Smooth muscle cell (in vitro differentiated cells): ENCODE results near the gene TICRR. TPM values are rescaled to one million over a fixed set of nuclear protein-coding genes. Genes with fewer than 3 reads are reported as not detected.

ENCODE experiments used
- DNase-seq: peaks from one replicate; lab custom pipeline; 2025; ENCODE audit not compliant: unreplicated experiment; lab: John Stamatoyannopoulos, UW
- H2AFZ ChIP-seq: fragments of 200-600 bp; sonication (generic); 2 replicates; pipeline ENCODE4 v1.6.0; 2016; ENCODE audit warnings: antibody characterized with exemption, low read depth, mild to moderate bottlenecking
- H3F3A ChIP-seq: fragments of 200-600 bp; sonication (generic); 2 replicates; pipeline ENCODE4 v1.6.0; 2017; ENCODE audit warnings: antibody characterized with exemption, low read depth
- H3K27ac ChIP-seq: fragments of 200-600 bp; sonication (generic); 2 replicates; pipeline ENCODE4 v1.5.1; 2016; ENCODE audit warnings: low read depth, mild to moderate bottlenecking
- H3K27me3 ChIP-seq: fragments of 200-600 bp; sonication (generic); 2 replicates; pipeline ENCODE4 v1.6.1; 2016; ENCODE audit warnings: low read depth, mild to moderate bottlenecking
- H3K36me3 ChIP-seq: fragments of 200-600 bp; sonication (generic); 2 replicates; pipeline ENCODE4 v1.5.1; 2016; ENCODE audit warnings: low read depth
- H3K4me1 ChIP-seq: fragments of 200-600 bp; sonication (generic); 2 replicates; pipeline ENCODE4 v1.5.1; 2016; ENCODE audit warnings: low read depth
- H3K4me2 ChIP-seq: fragments of 200-600 bp; sonication (generic); 2 replicates; pipeline ENCODE4 v1.6.0; 2016; ENCODE audit warnings: mild to moderate bottlenecking
- H3K4me3 ChIP-seq: fragments of 200-600 bp; sonication (generic); 2 replicates; pipeline ENCODE4 v1.5.1; 2016; ENCODE audit warnings: mild to moderate bottlenecking
- H3K79me2 ChIP-seq: fragments of 200-600 bp; sonication (generic); 2 replicates; pipeline ENCODE4 v1.6.0; 2016; ENCODE audit warnings: low read depth, mild to moderate bottlenecking
- H3K9ac ChIP-seq: fragments of 200-600 bp; sonication (generic); 2 replicates; pipeline ENCODE4 v1.6.0; 2016; ENCODE audit warnings: low read depth
- H3K9me3 ChIP-seq: fragments of 200-600 bp; sonication (generic); replicated peaks from 2 replicates; pipeline ENCODE4 v1.5.1; 2016; ENCODE audit warnings: low read depth
- H4K20me1 ChIP-seq: fragments of 200-600 bp; sonication (generic); 2 replicates; pipeline ENCODE4 v1.6.0; 2016; ENCODE audit warnings: low read depth
- CTCF ChIP-seq: fragments of 200-600 bp; sonication (generic); IDR thresholded peaks from 2 replicates; pipeline ENCODE4 v1.5.1; 2017; ENCODE audit warnings: borderline replicate concordance, mild to moderate bottlenecking, antibody characterized with exemption; ENCODE audit not compliant: insufficient read depth, poor library complexity, severe bottlenecking
- WGBS: methylation state at CpG from one replicate; pipeline ENCODE4 v1.1.7; 2016; ENCODE audit warnings: low lambda C conversion rate; 5-methylcytosine and 5-hydroxymethylcytosine counted together
- polyA plus RNA-seq: library from polyadenylated mRNA; unstranded; fragments of >200 nt; fragmentation: Nextera tagmentation; extraction: Ambion mirVana; gene quantifications from 2 replicates; pipeline ENCODE4 v1.2.1, GENCODE V29; 2016
- total RNA-seq: library from RNA; depleted of rRNA; stranded (reverse); fragments of >200 nt; gene quantifications from 2 replicates; pipeline ENCODE4 v1.2.3, GENCODE V29; 2014

The TICRR gene
- total and polyA plus RNA-seq, 2 experiments from 2014 or later: 1.3 to 2.6 TPM

- H3K9ac ChIP-seq: no peak overlapping the region
- H3K4me1 ChIP-seq: no peaks in the 10 kb centered on the region
- no peaks in the 10 kb centered on the region for H3K27me3 ChIP-seq
- no peak overlapping the region for H3K4me3 ChIP-seq
- no peak overlapping the region for H3K4me2 ChIP-seq
- 93% methylated on average over 2 of the region's 2 CpGs for WGBS
- no peak for DNase-seq
- H3K9me3 ChIP-seq: no peaks in the 10 kb centered on the region
- H3F3A ChIP-seq: no peaks in the 10 kb centered on the region
- peaks cover 2% of the 10 kb centered on the region for H3K36me3 ChIP-seq
- H2AFZ ChIP-seq: no peak overlapping the region
- H3K79me2 ChIP-seq: peaks cover 1% of the 10 kb centered on the region
- no peaks in the 10 kb centered on the region for H4K20me1 ChIP-seq
- no peak overlapping the region for H3K27ac ChIP-seq
- no peak for TF ChIP-seq CTCF
Observed at GRCh38 chr15:89586651-89587050, 11.4 kb downstream of the TICRR start.

GRCh38 chr15:89587955-89588354, 12.7 kb downstream of the TICRR start:
- Histone ChIP-seq H3K9ac (no peak overlapping the region), H4K20me1 (no peaks in the 10 kb centered on the region), H2AFZ (no peak overlapping the region), H3K27ac (no peak overlapping the region), H3K4me2 (no peak overlapping the region), H3K79me2 (no peaks in the 10 kb centered on the region), H3K9me3 (no peaks in the 10 kb centered on the region), H3F3A (no peaks in the 10 kb centered on the region), H3K4me1 (no peaks in the 10 kb centered on the region), H3K4me3 (no peak overlapping the region), H3K27me3 (no peaks in the 10 kb centered on the region), H3K36me3 (peaks cover 2% of the 10 kb centered on the region)
- DNase-seq: no peak
- WGBS: 80% methylated on average over 4 of the region's 4 CpGs
- no peak for TF ChIP-seq CTCF

- Histone ChIP-seq H3K9me3 (no peaks in the 10 kb centered on the region), H3K27ac (no peak overlapping the region), H3K4me1 (no peaks in the 10 kb centered on the region), H4K20me1 (no peaks in the 10 kb centered on the region), H3K79me2 (no peaks in the 10 kb centered on the region), H3K36me3 (no peaks in the 10 kb centered on the region), H2AFZ (no peak overlapping the region), H3K4me3 (no peak overlapping the region), H3K27me3 (no peaks in the 10 kb centered on the region), H3K9ac (no peak overlapping the region), H3F3A (no peaks in the 10 kb centered on the region), H3K4me2 (no peak overlapping the region)
- DNase-seq: no peak
- 91% methylated on average over 5 of the region's 5 CpGs for WGBS
- TF ChIP-seq CTCF: no peak
Observed at GRCh38 chr15:89591834-89592233, 16.6 kb downstream of the TICRR start.

- Histone ChIP-seq H3K4me2 (no peak overlapping the region), H2AFZ (no peak overlapping the region), H3K9me3 (no peaks in the 10 kb centered on the region), H3K36me3 (no peaks in the 10 kb centered on the region), H3F3A (no peaks in the 10 kb centered on the region), H4K20me1 (no peaks in the 10 kb centered on the region), H3K4me3 (no peak overlapping the region), H3K27ac (no peak overlapping the region), H3K27me3 (no peaks in the 10 kb centered on the region), H3K9ac (no peak overlapping the region), H3K79me2 (no peaks in the 10 kb centered on the region), H3K4me1 (no peaks in the 10 kb centered on the region)
- DNase-seq: no peak
- 89% methylated on average over 4 of the region's 4 CpGs for WGBS
- no peak for TF ChIP-seq CTCF
Observed at GRCh38 chr15:89593018-89593417, 17.7 kb downstream of the TICRR start.
